ENCODE data around the gene PSMA7.

GRCh38 chr20:62158088-62158400 lies 14.8 kb upstream of the PSMA7 start:
- no peak for TF ChIP-seq CTCF (IDR thresholded peaks at IDR 0.05)
- no peak for TF ChIP-seq POLR2AphosphoS5 (IDR thresholded peaks at IDR 0.05)
- no peak for TF ChIP-seq EP300 (IDR thresholded peaks at IDR 0.05; ENCODE audit: low read depth)

All from transverse colon (tissue), 4 donors.